Calu3 (cell line): ENCODE results near the gene RANBP3L. TPM values are rescaled to one million over a fixed set of nuclear protein-coding genes. Genes with fewer than 3 reads are reported as not detected.

Experiments used
- BruUV-seq: library from RNA; stranded (reverse); fragments of 400-500 nt; replicated peaks from 2 replicates; lab custom pipeline; 2021; lab: Mats Ljungman, UMichigan
- CTCF ChIA-PET: fragments of 300-600 bp; sonication (Branson Sonifier 250); formaldehyde crosslinking; loops from one replicate; lab custom pipeline; 2022; ENCODE audit warnings: antibody characterized with exemption; lab: Charles Lee
- DNase-seq: peaks from one replicate; pipeline ENCODE4 v3.0.0; 2022
- H3K27ac Mint-ChIP-seq: one replicate; pipeline ENCODE4 v1.8.0; 2022; ENCODE audit warnings: mixed read lengths; ENCODE audit not compliant: unreplicated experiment
- H3K27me3 Mint-ChIP-seq: one replicate; pipeline ENCODE4 v1.8.0; 2022; ENCODE audit warnings: mixed read lengths; ENCODE audit not compliant: unreplicated experiment
- H3K36me3 Mint-ChIP-seq: one replicate; pipeline ENCODE4 v1.8.0; 2022; ENCODE audit warnings: mild to moderate bottlenecking, moderate library complexity, mixed read lengths; ENCODE audit not compliant: insufficient read depth, unreplicated experiment
- H3K4me1 Mint-ChIP-seq: one replicate; pipeline ENCODE4 v1.8.0; 2022; ENCODE audit warnings: mild to moderate bottlenecking, low read depth, mixed read lengths; ENCODE audit not compliant: unreplicated experiment
- H3K4me3 Mint-ChIP-seq: one replicate; pipeline ENCODE4 v1.8.0; 2022; ENCODE audit warnings: mild to moderate bottlenecking, low read depth, moderate library complexity, mixed read lengths; ENCODE audit not compliant: unreplicated experiment
- H3K9me3 Mint-ChIP-seq: one replicate; pipeline ENCODE4 v1.8.0; 2022; ENCODE audit warnings: low read depth, mixed read lengths; ENCODE audit not compliant: unreplicated experiment
- CTCF ChIP-seq: fragments of 200-600 bp; IDR thresholded peaks from one replicate; pipeline ENCODE4 v1.8.0; 2022; ENCODE audit warnings: antibody characterized with exemption; ENCODE audit not compliant: unreplicated experiment
- intact Hi-C: fragments of 100-400 bp; cut with micrococcal nuclease; formaldehyde crosslinking; loops from one replicate; pipeline ENCODE4 v1.10.0; 2022; ENCODE audit not compliant: unreplicated experiment
- total RNA-seq: library from RNA; stranded (reverse); gene quantifications from 2 replicates; pipeline ENCODE4 v1.2.3, GENCODE V29; 2022

RANBP3L gene
- total RNA-seq, 1 experiment from 2014 or later, result not detected

- H3K36me3 Mint-ChIP-seq, result no peaks in the 10 kb centered on the region
- BruUV-seq, result no TSS peak
- peaks cover 15% of the 10 kb centered on the region for H3K27me3 Mint-ChIP-seq
- TF ChIP-seq CTCF, result no peak
- no peak overlapping the region for H3K27ac Mint-ChIP-seq
- no peak overlapping the region for H3K4me3 Mint-ChIP-seq
- no peak for DNase-seq
- intact Hi-C loops, result no loop called here
- H3K4me1 Mint-ChIP-seq, result no peaks in the 10 kb centered on the region
- H3K9me3 Mint-ChIP-seq, result no peaks in the 10 kb centered on the region
- CTCF ChIA-PET, result interaction anchor here (0.5 kb wide), 1 partner anchor 13 kb away, joined by 4 read pairs; no protein-coding TSS in a partner anchor
These were observed 30.7 kb downstream of the RANBP3L start for GRCh38 chr5:36270876-36271575.

- no TSS peak for BruUV-seq
- CTCF ChIA-PET, result no interaction called here
- no peaks in the 10 kb centered on the region for H3K4me1 Mint-ChIP-seq
- H3K27me3 Mint-ChIP-seq, result peaks cover 15% of the 10 kb centered on the region
- intact Hi-C loops, result no loop called here
- H3K9me3 Mint-ChIP-seq, result no peaks in the 10 kb centered on the region
- no peaks in the 10 kb centered on the region for H3K36me3 Mint-ChIP-seq
- DNase-seq, result no peak
- TF ChIP-seq CTCF, result no peak
- no peak overlapping the region for H3K4me3 Mint-ChIP-seq
- H3K27ac Mint-ChIP-seq, result no peak overlapping the region
These were observed 31.5 kb downstream of the RANBP3L start for GRCh38 chr5:36270175-36270574.

- BruUV-seq, result no TSS peak
- no peak for DNase-seq
- intact Hi-C loops, result loop anchor here (5.0 to 10.0 kb wide), 2 partner anchors 128 to 235 kb away; no protein-coding TSS in a partner anchor
- Mint-ChIP-seq H3K9me3 (no peaks in the 10 kb centered on the region), H3K36me3 (no peaks in the 10 kb centered on the region), H3K4me1 (no peaks in the 10 kb centered on the region), H3K27me3 (peaks cover 9% of the 10 kb centered on the region), H3K27ac (no peak overlapping the region), H3K4me3 (no peak overlapping the region)
- no peak for TF ChIP-seq CTCF
- CTCF ChIA-PET, result no interaction called here
These were observed 32.2 kb downstream of the RANBP3L start for GRCh38 chr5:36269478-36269877.

- no peak for DNase-seq
- Mint-ChIP-seq H3K4me1 (no peaks in the 10 kb centered on the region), H3K36me3 (no peaks in the 10 kb centered on the region), H3K9me3 (no peaks in the 10 kb centered on the region), H3K4me3 (no peak overlapping the region), H3K27me3 (no peaks in the 10 kb centered on the region), H3K27ac (no peak overlapping the region)
- CTCF ChIA-PET, result no interaction called here
- no TSS peak for BruUV-seq
- no peak for TF ChIP-seq CTCF
- intact Hi-C loops, result loop anchor here (5.0 to 10.0 kb wide), 2 partner anchors 129 to 237 kb away; no protein-coding TSS in a partner anchor
These were observed 33.8 kb downstream of the RANBP3L start for GRCh38 chr5:36267905-36268304.
